Suprapubic skin (tissue), 3 donors: Measurements from ENCODE around the gene ETFA.

Source experiments
- CTCF ChIP-seq, 2 donors: fragments of 200-600 bp in 1 of 2; fragments of 450-650 bp in 1 of 2; sonication (generic) in 1 of 2; IDR thresholded peaks; one replicate each; pipeline ENCODE4 v1.5.1; 2016 to 2019; ENCODE audit warnings: antibody characterized with exemption in 2 of 2, mild to moderate bottlenecking in 1 of 2, moderate library complexity in 1 of 2
- POLR2AphosphoS5 ChIP-seq, 3 donors: sonication (generic); formaldehyde crosslinking; IDR thresholded peaks; one replicate each; pipeline ENCODE4 v1.6.1; 2017; ENCODE audit warnings: antibody characterized with exemption in 3 of 3

DNA sequence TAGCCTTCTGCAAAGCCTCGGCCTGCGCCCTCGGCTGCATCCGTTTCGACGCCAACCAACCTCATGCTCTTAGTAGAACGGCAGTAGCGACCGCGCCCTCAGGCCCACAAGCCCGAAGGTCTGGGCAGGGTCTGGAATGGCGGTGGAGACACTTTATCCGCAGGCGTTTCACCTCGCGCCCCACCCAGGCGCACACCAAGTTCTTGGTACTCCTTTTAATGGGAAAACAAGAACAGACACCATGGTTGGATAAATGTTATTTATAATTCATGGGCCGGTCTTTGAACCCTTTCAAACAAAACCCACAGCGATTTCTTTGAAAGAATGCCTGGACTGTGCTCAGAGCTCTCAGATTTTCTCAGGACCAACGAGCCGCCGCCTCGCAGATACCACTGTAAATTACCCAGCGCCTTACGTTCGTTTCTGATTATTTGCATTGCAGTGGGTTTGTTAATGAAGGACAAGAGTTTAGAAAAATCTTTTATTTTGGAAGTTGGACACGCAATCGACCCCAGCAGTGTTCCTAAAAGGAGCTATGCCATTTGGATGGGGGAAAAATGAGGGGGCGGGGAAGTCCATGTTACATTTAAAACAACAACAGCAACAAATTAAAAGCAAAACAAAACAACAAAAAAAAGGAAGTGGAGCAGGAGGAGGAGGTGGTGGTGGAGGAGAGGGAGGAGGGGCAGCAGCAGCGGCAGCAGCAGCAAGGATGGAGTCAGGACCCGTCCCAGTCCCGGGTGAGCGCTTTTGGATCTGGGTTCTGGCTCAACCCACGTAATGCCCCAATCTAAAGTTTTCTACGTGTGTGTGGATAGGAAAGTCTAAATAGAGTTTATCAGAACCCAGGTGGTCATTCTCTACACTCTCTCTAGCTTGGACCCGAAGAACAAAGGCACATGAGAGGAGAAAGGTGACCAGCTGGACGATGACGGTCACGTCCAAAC, 24.3 kb upstream of the ETFA start:
- TF ChIP-seq CTCF (IDR thresholded peaks at IDR 0.05) (no peak), POLR2AphosphoS5 (IDR thresholded peaks at IDR 0.05) (no peak)
